Loucy (cell line): ENCODE data around the gene SCAPER.

Experiments used
- H2AFZ ChIP-seq: fragments of 200-600 bp; sonication (generic); 2 replicates; pipeline ENCODE4 v1.6.0; 2016; ENCODE audit warnings: antibody characterized with exemption, mild to moderate bottlenecking, low read length, moderate library complexity
- H3F3A ChIP-seq: fragments of 200-600 bp; 2 replicates; pipeline ENCODE4 v1.6.0; 2016; ENCODE audit warnings: antibody characterized with exemption, low read depth, mild to moderate bottlenecking
- H3K27me3 ChIP-seq: fragments of 200-600 bp; sonication (generic); 2 replicates; pipeline ENCODE4 v1.6.1; 2014; ENCODE audit warnings: low read length, mild to moderate bottlenecking; ENCODE audit not compliant: insufficient read depth, poor library complexity, severe bottlenecking
- H3K36me3 ChIP-seq: fragments of 200-600 bp; sonication (generic); 2 replicates; pipeline ENCODE4 v1.6.1; 2016; ENCODE audit warnings: low read length; ENCODE audit not compliant: insufficient read depth
- H3K4me1 ChIP-seq: fragments of 200-600 bp; sonication (generic); 2 replicates; pipeline ENCODE4 v1.5.1; 2014; ENCODE audit warnings: low read length, mild to moderate bottlenecking; ENCODE audit not compliant: insufficient read depth, poor library complexity, severe bottlenecking
- H3K4me2 ChIP-seq: fragments of 200-600 bp; sonication (generic); 2 replicates; pipeline ENCODE4 v1.6.0; 2014; ENCODE audit warnings: antibody characterized with exemption, low read length, low read depth, mild to moderate bottlenecking; ENCODE audit not compliant: poor library complexity, severe bottlenecking
- H3K4me3 ChIP-seq: fragments of 200-600 bp; sonication (generic); 2 replicates; pipeline ENCODE4 v1.5.1; 2014; ENCODE audit warnings: low read length, mild to moderate bottlenecking, mixed read lengths; ENCODE audit not compliant: poor library complexity, severe bottlenecking
- H3K79me2 ChIP-seq: fragments of 200-600 bp; sonication (generic); 2 replicates; pipeline ENCODE4 v1.6.1; 2014; ENCODE audit warnings: low read length; ENCODE audit not compliant: insufficient read depth
- H3K9ac ChIP-seq: fragments of 200-600 bp; sonication (generic); 2 replicates; pipeline ENCODE4 v1.6.0; 2014; ENCODE audit warnings: mild to moderate bottlenecking, low read depth, low read length, moderate library complexity; ENCODE audit not compliant: poor library complexity, severe bottlenecking
- H3K9me2 ChIP-seq: fragments of 200-600 bp; sonication (generic); replicated peaks from 2 replicates; pipeline ENCODE4 v1.6.1; 2016; ENCODE audit warnings: low read depth, low read length, mixed read lengths
- H3K9me3 ChIP-seq: fragments of 200-600 bp; sonication (generic); 2 replicates; pipeline ENCODE4 v1.6.1; 2014; ENCODE audit warnings: mild to moderate bottlenecking, antibody characterized with exemption, low read length, low read depth; ENCODE audit not compliant: insufficient read depth
- H4K20me1 ChIP-seq: fragments of 200-600 bp; sonication (generic); 2 replicates; pipeline ENCODE4 v1.6.0; 2014; ENCODE audit warnings: antibody characterized with exemption, low read length, mild to moderate bottlenecking; ENCODE audit not compliant: insufficient read depth, poor library complexity, severe bottlenecking
- EZH2phosphoT487 ChIP-seq: fragments of 200-600 bp; IDR thresholded peaks from 2 replicates; pipeline ENCODE4 v1.6.1; 2018; ENCODE audit warnings: antibody characterized with exemption, mild to moderate bottlenecking, moderate library complexity, borderline replicate concordance
- TF ChIP-seq, protein P1 (sequence below): fragments of 200-600 bp; sonication (generic); conservative IDR thresholded peaks from 2 replicates; pipeline ENCODE4 v1.5.1; 2014; ENCODE audit warnings: mild to moderate bottlenecking, antibody characterized with exemption, low read length

Gene SCAPER

DNA sequence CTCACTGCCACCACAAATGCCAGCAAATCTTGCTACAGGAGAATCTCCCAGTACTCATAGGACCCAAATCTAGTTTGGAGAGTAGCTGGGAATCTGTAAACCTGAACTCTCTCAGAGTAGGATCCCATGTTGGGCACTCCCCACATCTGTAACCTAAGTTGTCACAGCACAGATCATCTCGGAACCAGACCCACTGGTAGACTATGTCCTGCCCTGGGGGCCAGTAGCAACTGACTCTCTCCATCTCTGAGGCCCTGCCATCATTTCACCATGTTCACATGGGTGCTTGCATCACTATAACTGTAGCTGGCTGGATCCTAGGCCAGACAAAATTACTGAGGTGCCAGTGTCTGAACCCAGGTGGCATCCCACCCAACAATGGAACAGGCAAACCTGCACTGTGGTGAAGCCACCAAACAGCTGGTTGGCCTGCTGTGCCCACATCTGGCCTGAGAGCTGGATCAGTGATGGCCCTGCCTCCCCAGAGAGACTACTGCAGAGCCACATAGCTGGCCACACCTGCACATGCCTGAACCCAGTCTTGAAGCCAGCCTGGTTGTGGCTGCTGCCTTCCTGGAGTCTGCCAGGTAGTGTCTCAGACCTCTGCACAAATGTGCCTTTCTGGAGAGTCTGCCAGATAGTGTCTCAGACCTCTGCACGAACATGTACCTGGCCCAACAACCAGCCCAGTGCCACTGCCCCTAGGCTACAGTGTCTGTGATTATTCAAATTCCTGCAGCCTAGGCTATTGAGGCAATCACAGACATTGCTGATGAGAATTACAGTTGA lies 486.6 kb downstream of the SCAPER start:
- H3K4me2 ChIP-seq = no peak overlapping the region
- H3F3A ChIP-seq = no peaks in the 10 kb centered on the region
- no peak overlapping the region for H3K9ac ChIP-seq
- H2AFZ ChIP-seq = no peak overlapping the region
- no peaks in the 10 kb centered on the region for H3K79me2 ChIP-seq
- TF ChIP-seq, protein P1, sequence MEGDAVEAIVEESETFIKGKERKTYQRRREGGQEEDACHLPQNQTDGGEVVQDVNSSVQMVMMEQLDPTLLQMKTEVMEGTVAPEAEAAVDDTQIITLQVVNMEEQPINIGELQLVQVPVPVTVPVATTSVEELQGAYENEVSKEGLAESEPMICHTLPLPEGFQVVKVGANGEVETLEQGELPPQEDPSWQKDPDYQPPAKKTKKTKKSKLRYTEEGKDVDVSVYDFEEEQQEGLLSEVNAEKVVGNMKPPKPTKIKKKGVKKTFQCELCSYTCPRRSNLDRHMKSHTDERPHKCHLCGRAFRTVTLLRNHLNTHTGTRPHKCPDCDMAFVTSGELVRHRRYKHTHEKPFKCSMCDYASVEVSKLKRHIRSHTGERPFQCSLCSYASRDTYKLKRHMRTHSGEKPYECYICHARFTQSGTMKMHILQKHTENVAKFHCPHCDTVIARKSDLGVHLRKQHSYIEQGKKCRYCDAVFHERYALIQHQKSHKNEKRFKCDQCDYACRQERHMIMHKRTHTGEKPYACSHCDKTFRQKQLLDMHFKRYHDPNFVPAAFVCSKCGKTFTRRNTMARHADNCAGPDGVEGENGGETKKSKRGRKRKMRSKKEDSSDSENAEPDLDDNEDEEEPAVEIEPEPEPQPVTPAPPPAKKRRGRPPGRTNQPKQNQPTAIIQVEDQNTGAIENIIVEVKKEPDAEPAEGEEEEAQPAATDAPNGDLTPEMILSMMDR = no peak
- TF ChIP-seq EZH2phosphoT487 = no peak
- H4K20me1 ChIP-seq = no peaks in the 10 kb centered on the region
- no peaks in the 10 kb centered on the region for H3K9me2 ChIP-seq
- H3K27me3 ChIP-seq = no peaks in the 10 kb centered on the region
- no peaks in the 10 kb centered on the region for H3K36me3 ChIP-seq
- H3K9me3 ChIP-seq = no peaks in the 10 kb centered on the region
- no peak overlapping the region for H3K4me3 ChIP-seq
- peaks cover 9% of the 10 kb centered on the region for H3K4me1 ChIP-seq

GRCh38 chr15:76401285-76401684 lies 503.9 kb downstream of the SCAPER start:
- H3K4me1 ChIP-seq = no peaks in the 10 kb centered on the region
- H2AFZ ChIP-seq = no peak overlapping the region
- H3K9ac ChIP-seq = no peak overlapping the region
- no peaks in the 10 kb centered on the region for H3K36me3 ChIP-seq
- H3K9me3 ChIP-seq = no peaks in the 10 kb centered on the region
- no peak for TF ChIP-seq EZH2phosphoT487
- TF ChIP-seq, protein P1 = no peak
- no peak overlapping the region for H3K4me3 ChIP-seq
- H3F3A ChIP-seq = no peaks in the 10 kb centered on the region
- H3K9me2 ChIP-seq = no peaks in the 10 kb centered on the region
- H3K27me3 ChIP-seq = no peaks in the 10 kb centered on the region
- no peaks in the 10 kb centered on the region for H4K20me1 ChIP-seq
- H3K4me2 ChIP-seq = no peak overlapping the region
- H3K79me2 ChIP-seq = no peaks in the 10 kb centered on the region

- H3K36me3 ChIP-seq = no peaks in the 10 kb centered on the region
- no peaks in the 10 kb centered on the region for H3F3A ChIP-seq
- H3K79me2 ChIP-seq = no peaks in the 10 kb centered on the region
Observed at GRCh38 chr15:76398317-76399104, 506.6 kb downstream of the SCAPER start.

More at GRCh38 chr15:76398317-76399104, 506.6 kb downstream of the SCAPER start:
- no peak for TF ChIP-seq EZH2phosphoT487
- TF ChIP-seq, protein P1 = no peak
- Histone ChIP-seq H3K9ac (no peak overlapping the region), H3K4me2 (no peak overlapping the region), H3K4me1 (peaks cover 10% of the 10 kb centered on the region), H3K9me2 (no peaks in the 10 kb centered on the region), H4K20me1 (no peaks in the 10 kb centered on the region), H3K4me3 (no peak overlapping the region), H3K27me3 (no peaks in the 10 kb centered on the region), H2AFZ (no peak overlapping the region), H3K9me3 (no peaks in the 10 kb centered on the region)
